IPS-15b (cell line): ENCODE data around the gene STAT5B.
"Not testable (repeated sequence)": the region's sequence is repeated elsewhere in the genome, so short reads cannot be mapped to it uniquely, and the experiment has no call there.

Source experiments
- H3K27me3 ChIP-seq: one replicate; pipeline ENCODE4 v1.6.1; 2013; ENCODE audit warnings: low read length; ENCODE audit not compliant: control insufficient read depth, insufficient read depth
- H3K36me3 ChIP-seq: one replicate; pipeline ENCODE4 v1.6.1; 2013; ENCODE audit warnings: low read length; ENCODE audit not compliant: control insufficient read depth, insufficient read depth
- H3K4me1 ChIP-seq: one replicate; pipeline ENCODE4 v1.6.1; 2013; ENCODE audit warnings: mild to moderate bottlenecking, low read length; ENCODE audit not compliant: control insufficient read depth, insufficient read depth
- H3K4me3 ChIP-seq: one replicate; pipeline ENCODE4 v1.5.1; 2013; ENCODE audit warnings: low read depth, low read length
- H3K9ac ChIP-seq: one replicate; pipeline ENCODE4 v1.6.1; 2013; ENCODE audit warnings: low read depth, mild to moderate bottlenecking, low read length
- H3K9me3 ChIP-seq: one replicate; pipeline ENCODE4 v1.6.1; 2013; ENCODE audit warnings: mild to moderate bottlenecking, low read length; ENCODE audit not compliant: control insufficient read depth, insufficient read depth

Gene STAT5B

DNA sequence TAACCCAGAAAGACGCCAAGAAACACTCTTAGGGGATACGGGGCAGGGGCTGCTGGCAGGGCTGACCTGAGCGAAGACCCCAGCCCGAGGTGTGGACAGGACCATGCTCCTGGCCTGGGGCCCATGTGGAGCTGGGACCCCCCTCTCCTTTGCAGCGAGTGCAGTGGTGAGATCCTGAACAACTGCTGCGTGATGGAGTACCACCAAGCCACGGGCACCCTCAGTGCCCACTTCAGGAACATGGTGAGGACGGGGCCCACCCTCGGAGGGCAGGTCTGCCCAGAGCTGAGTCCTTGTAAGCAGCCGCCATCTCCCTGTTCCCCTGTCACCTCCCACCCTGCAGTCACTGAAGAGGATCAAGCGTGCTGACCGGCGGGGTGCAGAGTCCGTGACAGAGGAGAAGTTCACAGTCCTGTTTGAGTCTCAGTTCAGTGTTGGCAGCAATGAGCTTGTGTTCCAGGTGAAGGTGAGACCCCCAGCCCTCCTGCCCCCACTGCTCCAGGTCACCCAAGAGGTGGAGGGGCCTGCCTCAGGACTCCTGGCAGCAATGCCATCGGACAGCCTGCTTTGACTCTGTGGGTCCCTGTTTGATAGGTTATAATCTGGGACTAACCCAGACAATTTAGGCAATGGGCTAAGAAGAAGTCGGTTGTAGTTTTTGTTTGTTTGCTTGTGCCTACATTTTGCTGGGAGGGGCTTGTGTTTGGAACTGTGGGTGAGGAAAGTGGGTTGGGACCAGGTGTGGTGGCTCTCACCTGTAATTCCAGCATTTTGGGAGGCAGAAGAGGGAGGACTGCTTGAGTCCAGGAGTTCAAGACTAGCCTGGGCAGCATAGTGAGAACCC is 28.2 kb upstream of the STAT5B start:
- Histone ChIP-seq H3K4me1 (no peaks in the 10 kb centered on the region), H3K9ac (no peak overlapping the region), H3K4me3 (no peak overlapping the region), H3K27me3 (no peaks in the 10 kb centered on the region), H3K9me3 (no peaks in the 10 kb centered on the region), H3K36me3 (no peaks in the 10 kb centered on the region)

DNA sequence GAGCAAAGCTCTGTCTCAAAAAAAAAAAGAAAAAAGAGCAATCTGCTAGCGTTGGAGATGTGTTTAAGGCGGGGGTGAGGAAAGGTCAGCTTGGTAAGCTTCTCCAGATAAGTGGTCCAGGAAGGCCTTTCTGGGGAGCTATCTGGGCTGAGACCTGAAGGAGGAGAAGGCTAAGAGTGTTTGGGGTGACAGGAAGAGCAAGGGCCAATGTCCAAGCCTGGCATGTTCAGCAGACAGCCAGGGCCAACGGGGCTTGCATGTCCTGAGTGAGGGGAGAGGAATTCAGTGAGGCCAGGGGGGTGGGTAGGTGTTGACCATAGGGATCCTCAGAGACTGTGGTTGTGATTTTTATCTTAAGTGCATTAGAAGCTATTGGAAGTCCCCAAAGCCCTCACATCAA is 27.5 kb upstream of the STAT5B start:
- Histone ChIP-seq H3K9ac (no peak overlapping the region), H3K27me3 (no peaks in the 10 kb centered on the region), H3K9me3 (no peaks in the 10 kb centered on the region), H3K4me1 (no peaks in the 10 kb centered on the region), H3K4me3 (no peak overlapping the region), H3K36me3 (no peaks in the 10 kb centered on the region)

DNA sequence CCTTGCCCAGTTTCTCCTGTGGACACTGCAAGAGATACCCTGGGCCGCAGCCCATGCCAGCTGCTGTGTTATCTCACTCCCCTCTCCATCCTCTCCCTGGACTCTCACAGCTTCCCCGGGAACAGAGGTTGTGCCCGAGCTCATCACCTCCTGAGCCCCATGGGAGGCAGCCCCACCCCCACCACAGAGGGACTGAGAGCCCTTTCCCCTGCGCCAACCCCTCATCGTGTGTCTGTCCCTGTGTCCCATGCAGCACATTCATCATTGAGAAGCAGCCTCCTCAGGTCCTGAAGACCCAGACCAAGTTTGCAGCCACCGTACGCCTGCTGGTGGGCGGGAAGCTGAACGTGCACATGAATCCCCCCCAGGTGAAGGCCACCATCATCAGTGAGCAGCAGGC is 24.8 kb upstream of the STAT5B start:
- no peaks in the 10 kb centered on the region for H3K36me3 ChIP-seq
- H3K9me3 ChIP-seq: no peaks in the 10 kb centered on the region
- no peaks in the 10 kb centered on the region for H3K27me3 ChIP-seq
- no peak overlapping the region for H3K4me3 ChIP-seq
- no peaks in the 10 kb centered on the region for H3K4me1 ChIP-seq
- H3K9ac ChIP-seq: no peak overlapping the region

DNA sequence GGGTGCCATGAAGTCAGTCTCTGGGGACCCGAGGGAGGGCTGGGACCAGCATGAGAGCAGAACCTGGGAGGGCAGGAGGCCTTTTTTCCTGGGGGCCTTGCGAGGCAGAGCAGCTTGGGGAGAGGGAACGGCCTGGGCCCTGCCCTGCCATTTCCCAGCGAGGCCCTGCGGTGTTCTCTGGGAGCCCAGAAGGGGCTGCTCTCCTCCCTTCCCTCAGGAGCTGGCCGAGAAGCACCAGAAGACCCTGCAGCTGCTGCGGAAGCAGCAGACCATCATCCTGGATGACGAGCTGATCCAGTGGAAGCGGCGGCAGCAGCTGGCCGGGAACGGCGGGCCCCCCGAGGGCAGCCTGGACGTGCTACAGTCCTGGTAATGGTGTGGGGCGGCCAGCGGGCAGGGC is 23.7 kb upstream of the STAT5B start:
- H3K36me3 ChIP-seq, H3K27me3 ChIP-seq, H3K4me3 ChIP-seq, H3K9ac ChIP-seq, H3K9me3 ChIP-seq, H3K4me1 ChIP-seq: not testable (repeated sequence)

DNA sequence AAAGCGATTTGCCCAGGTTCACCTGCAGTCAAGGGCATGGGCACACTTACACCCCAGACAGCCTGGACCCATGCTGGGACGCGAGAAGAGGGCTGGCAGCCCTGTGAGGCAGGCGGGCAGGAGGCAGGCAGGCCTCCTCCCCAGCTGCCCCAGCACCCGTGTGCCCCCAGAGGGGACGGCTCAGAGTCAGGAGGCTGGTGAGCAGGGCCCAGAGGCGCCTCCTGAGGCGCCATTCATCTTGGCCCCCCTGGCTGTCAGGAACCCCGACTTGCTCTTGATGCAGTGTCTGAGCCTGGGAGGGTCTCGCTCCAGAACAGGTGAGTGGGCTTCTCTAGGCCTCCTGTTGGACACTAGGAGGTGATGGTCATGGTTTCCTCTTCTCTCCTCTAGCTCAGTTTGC is 23.2 kb upstream of the STAT5B start:
- not testable (repeated sequence) for H3K9ac ChIP-seq, H3K9me3 ChIP-seq, H3K4me1 ChIP-seq, H3K27me3 ChIP-seq, H3K36me3 ChIP-seq, H3K4me3 ChIP-seq

DNA sequence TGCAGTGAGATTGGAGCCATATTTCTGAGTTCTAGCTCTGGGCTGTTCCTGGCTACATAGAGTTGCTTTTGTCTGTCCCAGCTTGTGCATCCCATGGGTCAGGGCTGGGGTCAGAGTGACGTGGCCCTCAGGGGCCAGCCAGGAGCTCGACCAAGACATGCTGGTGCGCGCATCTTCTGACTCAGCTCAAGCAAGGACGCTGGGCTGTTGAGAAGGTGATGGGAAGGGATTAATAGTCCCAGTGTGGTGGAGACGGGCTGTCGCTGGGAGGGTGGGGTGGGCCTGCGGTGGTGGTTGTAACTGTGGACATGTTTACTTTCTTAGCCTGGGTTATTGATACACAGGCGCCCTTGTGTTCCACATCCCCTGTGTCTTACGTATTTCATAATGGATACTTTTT is 21.6 kb upstream of the STAT5B start:
- H3K4me3 ChIP-seq, H3K9me3 ChIP-seq, H3K27me3 ChIP-seq, H3K9ac ChIP-seq, H3K4me1 ChIP-seq, H3K36me3 ChIP-seq: not testable (repeated sequence)

DNA sequence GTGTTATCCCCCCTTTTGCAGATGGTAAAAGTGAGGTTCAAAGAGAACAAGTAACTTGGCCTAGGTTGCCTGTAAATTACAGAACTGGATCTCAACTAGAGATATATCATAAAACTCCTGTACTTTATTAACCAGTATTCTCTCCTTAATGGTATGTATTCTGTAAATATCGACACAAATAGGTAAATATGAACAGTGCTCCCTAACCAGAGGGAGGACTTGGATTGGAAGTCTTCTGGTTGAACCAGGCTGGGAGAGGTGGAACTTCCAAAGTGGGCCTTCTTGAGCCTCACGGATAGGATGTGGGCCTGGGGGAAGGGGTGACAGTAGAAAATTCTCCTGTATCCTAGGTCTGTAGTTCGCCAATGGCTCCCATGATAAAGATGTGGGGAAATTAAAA is 19.8 kb upstream of the STAT5B start:
- Histone ChIP-seq H3K9ac (no peak overlapping the region), H3K36me3 (no peaks in the 10 kb centered on the region), H3K4me1 (no peaks in the 10 kb centered on the region), H3K9me3 (no peaks in the 10 kb centered on the region), H3K4me3 (no peak overlapping the region), H3K27me3 (no peaks in the 10 kb centered on the region)

DNA sequence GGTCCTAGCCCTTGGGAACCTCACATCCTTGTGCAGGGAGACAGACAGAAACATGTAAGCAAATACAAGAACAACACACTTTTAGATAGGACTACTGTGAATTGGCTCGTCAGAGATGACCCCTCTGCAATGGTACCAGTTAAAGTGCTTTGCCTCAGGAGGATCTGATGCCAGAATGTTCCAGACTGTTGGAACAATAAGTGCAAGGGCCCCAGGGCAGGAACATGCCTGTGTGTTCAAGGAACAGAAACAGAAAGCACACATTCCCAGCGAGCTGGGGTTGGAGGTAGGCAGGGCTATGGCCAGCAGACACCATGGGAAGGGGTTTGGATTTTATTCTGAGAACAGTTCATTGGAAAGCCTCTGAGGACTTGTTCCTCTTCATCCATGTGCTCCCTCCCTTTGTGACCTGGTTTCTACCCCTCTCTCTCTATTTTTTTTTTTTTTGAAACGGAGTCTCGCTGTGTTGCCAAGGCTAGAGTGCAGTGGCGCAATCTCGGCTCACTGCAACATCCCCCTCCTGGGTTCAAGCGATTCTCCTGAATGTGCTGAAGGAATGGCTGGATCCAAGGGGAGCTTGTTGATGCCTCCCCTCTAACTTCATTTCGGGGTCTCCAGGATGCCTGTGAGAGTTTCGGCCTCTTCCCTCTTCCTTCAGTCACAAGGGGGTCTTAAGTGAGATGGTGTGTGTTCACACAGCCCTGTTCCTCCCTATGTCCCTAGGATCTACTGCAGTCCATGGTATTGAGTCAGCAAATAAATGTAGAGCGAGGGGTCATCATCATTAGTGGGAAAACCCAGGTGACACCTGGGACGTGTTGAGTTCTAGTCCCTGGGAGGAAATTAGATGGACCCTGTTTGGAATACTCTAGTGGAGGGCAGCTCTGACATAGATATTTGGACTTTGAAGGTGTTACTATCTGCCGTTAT is 18.5 kb upstream of the STAT5B start:
- no peak overlapping the region for H3K9ac ChIP-seq
- H3K4me1 ChIP-seq: no peaks in the 10 kb centered on the region
- no peaks in the 10 kb centered on the region for H3K9me3 ChIP-seq
- no peak overlapping the region for H3K4me3 ChIP-seq
- H3K27me3 ChIP-seq: peaks cover 1% of the 10 kb centered on the region
- H3K36me3 ChIP-seq: no peaks in the 10 kb centered on the region

DNA sequence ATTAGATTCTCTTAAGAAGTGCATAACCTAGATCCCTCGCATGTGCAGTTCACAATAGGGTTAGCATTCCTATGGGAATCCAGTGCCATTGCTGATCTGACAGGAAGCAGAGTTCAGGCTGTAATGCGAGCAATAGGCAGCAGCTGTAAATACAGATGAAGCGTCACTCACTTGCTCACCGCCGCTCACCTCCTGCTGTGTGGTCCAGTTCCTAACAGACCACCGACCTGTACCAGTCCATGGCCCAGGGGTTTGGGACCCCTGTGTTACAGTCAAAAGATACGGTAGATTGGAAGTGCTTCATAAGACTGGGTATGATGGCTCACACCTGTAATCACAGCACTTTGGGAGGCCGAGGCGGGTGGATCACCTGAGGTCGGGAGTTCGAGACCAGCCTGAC is 14.9 kb upstream of the STAT5B start:
- Histone ChIP-seq H3K9ac (no peak overlapping the region), H3K27me3 (peaks cover 24% of the 10 kb centered on the region), H3K4me3 (no peak overlapping the region), H3K9me3 (no peaks in the 10 kb centered on the region), H3K36me3 (no peaks in the 10 kb centered on the region), H3K4me1 (peaks cover 3% of the 10 kb centered on the region)

DNA sequence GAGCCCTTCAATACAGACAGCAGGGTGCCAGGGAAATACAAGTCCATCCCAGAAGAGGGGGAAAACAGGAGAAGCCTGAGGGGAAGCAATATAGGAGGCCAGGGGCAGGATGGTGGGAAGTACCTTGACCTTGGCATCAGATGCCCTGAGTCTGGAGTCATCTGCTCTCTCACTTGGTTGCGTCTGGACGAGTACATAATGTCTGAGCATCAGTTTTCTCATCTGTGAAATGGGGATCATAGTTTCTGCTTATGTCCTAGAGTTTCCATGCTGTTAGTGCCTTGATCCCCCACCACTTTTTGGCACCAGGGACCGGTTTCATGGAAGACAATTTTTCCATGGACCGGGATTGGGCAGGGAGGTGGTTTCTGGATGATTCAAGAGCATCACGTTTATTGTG is 14.4 kb upstream of the STAT5B start:
- H3K9ac ChIP-seq: no peak overlapping the region
- no peaks in the 10 kb centered on the region for H3K36me3 ChIP-seq
- no peaks in the 10 kb centered on the region for H3K9me3 ChIP-seq
- peaks cover 3% of the 10 kb centered on the region for H3K4me1 ChIP-seq
- no peak overlapping the region for H3K4me3 ChIP-seq
- peaks cover 24% of the 10 kb centered on the region for H3K27me3 ChIP-seq

DNA sequence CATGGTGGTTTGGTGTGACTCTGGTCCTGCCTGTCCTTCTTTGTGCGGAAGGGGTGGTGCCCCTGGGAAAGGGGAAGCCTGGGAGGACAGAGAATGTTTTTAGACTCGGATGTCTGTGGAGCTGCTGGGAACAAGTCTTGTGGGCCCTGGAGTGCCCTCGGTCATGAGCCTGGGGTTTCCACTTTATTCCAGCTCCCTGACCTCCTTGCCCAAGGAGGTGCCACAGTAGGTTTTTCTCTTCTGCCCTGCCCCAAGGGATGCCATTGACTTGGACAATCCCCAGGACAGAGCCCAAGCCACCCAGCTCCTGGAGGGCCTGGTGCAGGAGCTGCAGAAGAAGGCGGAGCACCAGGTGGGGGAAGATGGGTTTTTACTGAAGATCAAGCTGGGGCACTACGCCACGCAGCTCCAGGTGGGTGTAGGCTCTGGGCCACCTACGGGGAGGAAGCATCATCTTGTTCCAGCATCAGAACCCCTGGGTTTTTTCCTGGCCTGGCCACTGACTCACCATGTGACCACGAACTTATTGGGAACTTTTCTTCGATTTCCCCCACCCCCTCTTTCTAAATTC is 13.5 kb upstream of the STAT5B start:
- Histone ChIP-seq H3K36me3 (no peaks in the 10 kb centered on the region), H3K9me3 (no peaks in the 10 kb centered on the region), H3K4me1 (peaks cover 3% of the 10 kb centered on the region), H3K27me3 (peaks cover 24% of the 10 kb centered on the region), H3K4me3 (peak overlapping the region; percentile 43), H3K9ac (no peak overlapping the region)
